ENCODE measurements around the gene FAM169A.
A peak's percentile ranks its signal among the peaks of the same experiment; 100 is the strongest.

Gene FAM169A

GRCh38 chr5:74877624-74878304 is 11.6 kb upstream of the FAM169A start:
- TF ChIP-seq RAD21 (IDR thresholded peaks at IDR 0.05; ENCODE audit: low read depth) (no peak), CREB1 (IDR thresholded peaks at IDR 0.05; ENCODE audit: low read depth) (no peak), MAX (IDR thresholded peaks at IDR 0.05) (no peak), EGR1 (IDR thresholded peaks at IDR 0.05) (no peak), CEBPB (IDR thresholded peaks at IDR 0.05) (no peak), NFIC (IDR thresholded peaks at IDR 0.05) (no peak)

GRCh38 chr5:74875994-74876791 is 10.0 kb upstream of the FAM169A start:
- no peak for TF ChIP-seq FOXM1 (IDR thresholded peaks at IDR 0.05; ENCODE audit: borderline replicate concordance, low read depth)
- TF ChIP-seq TCF12 (IDR thresholded peaks at IDR 0.05; ENCODE audit: low read depth): no peak
- TF ChIP-seq CEBPB (IDR thresholded peaks at IDR 0.05): no peak
- no peak for TF ChIP-seq CREB1 (IDR thresholded peaks at IDR 0.05; ENCODE audit: low read depth)
- no peak for TF ChIP-seq RAD21 (IDR thresholded peaks at IDR 0.05; ENCODE audit: low read depth)
- TF ChIP-seq TAF1 (IDR thresholded peaks at IDR 0.05; ENCODE audit: low read depth): no peak
- no peak for TF ChIP-seq EGR1 (IDR thresholded peaks at IDR 0.05)
- TF ChIP-seq TEAD4 (IDR thresholded peaks at IDR 0.05): no peak
- TF ChIP-seq EP300 (IDR thresholded peaks at IDR 0.05; ENCODE audit: borderline replicate concordance): no peak
- TF ChIP-seq, protein P1, sequence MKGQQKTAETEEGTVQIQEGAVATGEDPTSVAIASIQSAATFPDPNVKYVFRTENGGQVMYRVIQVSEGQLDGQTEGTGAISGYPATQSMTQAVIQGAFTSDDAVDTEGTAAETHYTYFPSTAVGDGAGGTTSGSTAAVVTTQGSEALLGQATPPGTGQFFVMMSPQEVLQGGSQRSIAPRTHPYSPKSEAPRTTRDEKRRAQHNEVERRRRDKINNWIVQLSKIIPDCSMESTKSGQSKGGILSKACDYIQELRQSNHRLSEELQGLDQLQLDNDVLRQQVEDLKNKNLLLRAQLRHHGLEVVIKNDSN (IDR thresholded peaks at IDR 0.05): no peak

GRCh38 chr5:74873525-74874249 is 7.5 kb upstream of the FAM169A start:
- no peak for TF ChIP-seq EP300 (IDR thresholded peaks at IDR 0.05; ENCODE audit: borderline replicate concordance)
- TF ChIP-seq, protein P1 (IDR thresholded peaks at IDR 0.05): no peak
- TF ChIP-seq FOXM1 (IDR thresholded peaks at IDR 0.05; ENCODE audit: borderline replicate concordance, low read depth): no peak
- TF ChIP-seq NFIC (IDR thresholded peaks at IDR 0.05): no peak
- TF ChIP-seq CEBPB (IDR thresholded peaks at IDR 0.05): no peak
- TF ChIP-seq TCF12 (IDR thresholded peaks at IDR 0.05; ENCODE audit: low read depth): no peak
- TF ChIP-seq TEAD4 (IDR thresholded peaks at IDR 0.05): no peak
- no peak for TF ChIP-seq CREB1 (IDR thresholded peaks at IDR 0.05; ENCODE audit: low read depth)
- no peak for TF ChIP-seq TAF1 (IDR thresholded peaks at IDR 0.05; ENCODE audit: low read depth)
- no peak for TF ChIP-seq MAX (IDR thresholded peaks at IDR 0.05)
- TF ChIP-seq ZBTB7A (IDR thresholded peaks at IDR 0.05; ENCODE audit: low read depth): no peak
- TF ChIP-seq REST (IDR thresholded peaks at IDR 0.05; ENCODE audit: low read depth): no peak
- no peak for TF ChIP-seq EGR1 (IDR thresholded peaks at IDR 0.05)
- TF ChIP-seq RAD21 (IDR thresholded peaks at IDR 0.05; ENCODE audit: low read depth): no peak
- TF ChIP-seq YY1 (IDR thresholded peaks at IDR 0.05; ENCODE audit: low read depth): no peak

- TF ChIP-seq ZBTB7A (IDR thresholded peaks at IDR 0.05; ENCODE audit: low read depth) (no peak), TAF1 (IDR thresholded peaks at IDR 0.05; ENCODE audit: low read depth) (no peak), EP300 (IDR thresholded peaks at IDR 0.05; ENCODE audit: borderline replicate concordance) (no peak), TCF12 (IDR thresholded peaks at IDR 0.05; ENCODE audit: low read depth) (no peak), MAX (IDR thresholded peaks at IDR 0.05) (no peak), CEBPB (IDR thresholded peaks at IDR 0.05) (no peak)
These were observed 4.3 kb upstream of the FAM169A start for GRCh38 chr5:74870299-74871067.

GRCh38 chr5:74866596-74867162 is 492 bp upstream of the FAM169A start:
- TF ChIP-seq ZBTB7A (IDR thresholded peaks at IDR 0.05; ENCODE audit: low read depth): peak; percentile 70
- TF ChIP-seq MAX (IDR thresholded peaks at IDR 0.05): no peak
